ENCODE results near the gene PUM1.

DNA sequence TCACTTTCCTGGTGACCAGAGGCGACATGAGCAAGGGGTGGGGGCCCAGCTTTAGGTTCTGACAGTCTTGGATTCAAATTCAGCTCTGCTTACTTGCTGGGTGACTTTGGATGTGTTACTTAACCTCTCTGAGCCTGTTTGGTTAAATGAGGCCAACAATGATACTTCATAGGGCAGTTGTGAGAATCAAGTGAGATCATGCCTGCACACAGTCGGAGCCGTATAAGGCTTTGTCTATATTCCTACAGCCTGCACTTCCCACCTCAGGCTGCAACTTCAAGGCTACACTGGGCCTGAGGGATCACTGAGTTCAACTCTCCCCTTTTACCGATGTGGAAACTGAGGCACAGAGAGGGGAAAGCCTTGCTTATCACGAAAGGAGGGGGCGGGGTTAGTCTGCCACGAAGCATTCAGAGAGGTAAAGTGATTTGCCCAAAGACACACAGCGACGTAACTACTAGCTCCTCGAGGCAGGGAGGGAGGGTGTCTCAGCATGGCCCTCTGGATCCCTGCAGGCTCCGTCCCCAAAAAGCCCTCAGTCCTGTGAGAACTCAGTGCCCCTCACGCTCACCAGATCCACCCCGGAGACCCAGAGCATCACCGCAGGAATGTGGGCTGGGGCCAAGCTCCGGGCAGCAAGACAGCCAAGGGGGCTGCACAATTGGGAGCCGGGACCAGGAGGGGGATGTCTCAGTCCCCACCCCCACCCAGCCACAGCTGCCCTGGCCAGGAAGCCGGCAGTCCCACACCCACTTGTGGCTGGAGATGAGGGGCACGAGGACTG is 181.9 kb downstream of the PUM1 start:
- TF ChIP-seq, protein P1, sequence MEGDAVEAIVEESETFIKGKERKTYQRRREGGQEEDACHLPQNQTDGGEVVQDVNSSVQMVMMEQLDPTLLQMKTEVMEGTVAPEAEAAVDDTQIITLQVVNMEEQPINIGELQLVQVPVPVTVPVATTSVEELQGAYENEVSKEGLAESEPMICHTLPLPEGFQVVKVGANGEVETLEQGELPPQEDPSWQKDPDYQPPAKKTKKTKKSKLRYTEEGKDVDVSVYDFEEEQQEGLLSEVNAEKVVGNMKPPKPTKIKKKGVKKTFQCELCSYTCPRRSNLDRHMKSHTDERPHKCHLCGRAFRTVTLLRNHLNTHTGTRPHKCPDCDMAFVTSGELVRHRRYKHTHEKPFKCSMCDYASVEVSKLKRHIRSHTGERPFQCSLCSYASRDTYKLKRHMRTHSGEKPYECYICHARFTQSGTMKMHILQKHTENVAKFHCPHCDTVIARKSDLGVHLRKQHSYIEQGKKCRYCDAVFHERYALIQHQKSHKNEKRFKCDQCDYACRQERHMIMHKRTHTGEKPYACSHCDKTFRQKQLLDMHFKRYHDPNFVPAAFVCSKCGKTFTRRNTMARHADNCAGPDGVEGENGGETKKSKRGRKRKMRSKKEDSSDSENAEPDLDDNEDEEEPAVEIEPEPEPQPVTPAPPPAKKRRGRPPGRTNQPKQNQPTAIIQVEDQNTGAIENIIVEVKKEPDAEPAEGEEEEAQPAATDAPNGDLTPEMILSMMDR (IDR thresholded peaks at IDR 0.05 in 8 of 11, conservative IDR thresholded peaks at IDR 0.05 in 3 of 11), result no peak
- TF ChIP-seq POLR2A (IDR thresholded peaks at IDR 0.05), result no peak
- TF ChIP-seq POLR2AphosphoS5 (IDR thresholded peaks at IDR 0.05), result peak in 1 of 3 donors; percentile 12
